ENCODE data around the gene MYLK.

Gene MYLK

DNA sequence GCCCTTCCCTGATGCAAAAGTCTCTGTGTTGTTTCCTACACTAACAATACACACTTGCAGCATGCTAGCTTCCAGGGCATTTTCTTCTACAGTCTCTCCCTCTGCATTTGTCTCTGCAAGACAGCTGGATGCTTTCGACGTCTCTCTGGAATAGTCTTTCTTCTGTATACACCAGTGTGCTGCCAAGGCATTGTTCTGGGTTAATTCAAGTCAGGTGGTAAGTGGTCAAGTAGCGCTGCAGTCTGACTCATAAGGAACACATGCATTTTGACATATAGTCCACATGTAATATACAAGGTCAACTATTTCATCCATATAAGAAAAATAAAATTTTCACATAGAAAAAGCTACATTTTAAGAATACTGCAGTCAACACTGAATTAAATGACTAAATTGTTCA, 92.7 kb downstream of the MYLK start:
- no peak for DNase-seq

DNA sequence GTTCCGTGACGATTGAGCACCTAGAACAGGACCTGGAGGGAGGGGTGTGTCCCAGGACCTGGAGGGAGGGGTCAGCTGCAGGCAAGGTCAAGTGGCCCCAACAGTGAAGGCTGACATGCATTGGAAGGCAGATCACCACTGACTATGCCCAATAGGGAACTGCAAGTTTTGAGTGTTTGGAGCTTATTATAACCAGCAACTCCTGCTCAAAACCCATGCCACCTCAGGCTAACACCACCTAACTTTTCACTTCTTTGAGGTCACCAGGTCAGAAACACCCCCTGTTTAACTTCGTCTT, 93.1 kb downstream of the MYLK start:
- no peak for DNase-seq

DNA sequence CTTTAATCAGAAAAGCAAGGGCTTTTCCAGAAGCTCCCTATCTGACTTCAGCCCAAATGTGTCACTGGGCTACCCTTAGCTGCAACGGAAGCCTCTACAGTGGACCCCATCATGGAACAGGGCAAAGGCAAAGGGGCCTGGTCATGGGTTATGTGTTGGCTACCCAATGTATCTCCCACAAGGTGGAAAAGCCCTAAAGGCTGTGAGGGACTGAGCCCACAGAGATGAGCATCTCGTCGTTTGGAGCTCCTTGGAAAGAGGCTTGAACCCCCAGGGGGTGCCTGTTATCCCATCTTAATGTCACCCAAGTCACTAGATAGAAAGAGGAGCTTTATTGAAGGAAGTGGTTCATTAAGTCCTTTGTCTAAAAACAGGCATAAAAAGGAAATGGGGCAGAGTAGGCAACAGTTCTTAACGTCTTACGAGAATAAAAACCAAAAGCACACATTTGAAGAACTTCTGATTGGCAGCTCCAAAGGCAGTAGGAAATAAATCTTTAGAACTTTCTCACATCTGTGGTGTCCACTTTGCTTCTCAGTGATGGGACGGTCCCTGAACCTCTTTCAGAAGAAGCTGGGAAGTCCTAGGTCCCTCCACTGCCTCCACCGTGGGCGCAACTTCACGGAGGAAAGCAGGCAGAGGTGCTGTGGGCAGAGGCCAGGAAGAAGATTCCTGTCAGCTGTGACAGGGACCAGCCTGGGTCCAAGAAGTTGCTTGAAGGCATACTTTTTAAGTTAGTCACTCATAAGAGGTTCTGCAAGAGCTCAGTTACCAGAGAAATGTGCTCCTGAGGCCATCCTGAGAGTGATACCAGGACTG, 93.7 kb downstream of the MYLK start:
- no peak for DNase-seq

DNA sequence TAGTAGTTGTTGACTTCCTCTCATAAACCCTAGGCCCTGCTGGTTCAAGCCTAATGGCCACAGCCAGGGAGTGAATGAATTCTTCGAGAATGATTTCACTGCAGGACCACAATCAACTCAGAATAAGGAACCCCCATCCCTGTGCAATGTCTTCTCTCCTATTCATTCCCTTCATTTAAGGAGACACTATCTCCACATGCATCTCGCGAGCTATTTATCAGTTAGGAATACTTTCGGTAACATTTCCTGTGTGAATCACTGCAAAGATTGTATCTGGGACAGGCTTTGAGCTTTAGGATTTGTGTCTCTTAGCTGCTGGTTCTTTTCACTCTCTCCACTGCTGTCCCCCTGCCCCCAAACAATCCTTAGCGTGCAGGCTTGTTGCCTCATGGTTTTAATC, 94.4 kb downstream of the MYLK start:
- no peak for DNase-seq

DNA sequence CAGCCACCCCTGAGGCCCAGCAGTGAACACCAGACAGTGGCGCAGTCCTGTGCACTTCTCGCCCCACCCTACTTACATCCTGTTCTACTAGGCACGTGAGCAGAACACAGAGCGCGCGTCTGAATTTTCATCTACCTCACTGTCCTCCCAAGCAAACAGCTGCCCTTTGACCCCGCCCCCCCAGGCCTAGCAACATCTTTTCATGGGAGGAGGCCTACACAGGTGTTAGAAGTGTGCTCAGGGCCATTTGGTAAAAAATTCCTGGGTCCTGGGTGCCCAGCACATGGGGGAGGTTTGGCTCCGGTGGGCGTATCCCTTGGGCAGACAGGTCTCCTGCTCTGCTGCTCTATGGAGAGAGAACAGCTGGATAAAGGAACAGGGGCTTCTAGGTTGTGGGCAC, 95.0 kb downstream of the MYLK start:
- no peak for DNase-seq

DNA sequence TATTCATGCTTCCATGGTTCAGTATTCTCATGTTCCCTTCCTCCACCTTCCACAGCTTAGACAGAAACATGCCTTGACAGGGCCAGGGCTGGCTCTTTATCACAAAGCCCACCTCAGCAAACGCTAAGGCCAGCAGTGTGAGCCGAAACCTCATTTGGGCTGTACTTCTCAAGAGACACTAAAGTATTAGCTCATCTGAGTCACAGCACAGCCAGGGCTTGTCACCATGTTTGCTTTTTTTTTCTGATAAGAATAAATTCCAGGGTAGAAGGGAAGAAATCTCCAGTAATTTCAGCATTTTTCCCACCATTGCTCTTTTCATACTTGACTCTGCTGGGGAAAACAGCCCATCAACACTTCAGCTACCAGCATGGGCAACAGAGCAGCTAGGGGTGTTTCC, 95.4 kb downstream of the MYLK start:
- no peak for DNase-seq

DNA sequence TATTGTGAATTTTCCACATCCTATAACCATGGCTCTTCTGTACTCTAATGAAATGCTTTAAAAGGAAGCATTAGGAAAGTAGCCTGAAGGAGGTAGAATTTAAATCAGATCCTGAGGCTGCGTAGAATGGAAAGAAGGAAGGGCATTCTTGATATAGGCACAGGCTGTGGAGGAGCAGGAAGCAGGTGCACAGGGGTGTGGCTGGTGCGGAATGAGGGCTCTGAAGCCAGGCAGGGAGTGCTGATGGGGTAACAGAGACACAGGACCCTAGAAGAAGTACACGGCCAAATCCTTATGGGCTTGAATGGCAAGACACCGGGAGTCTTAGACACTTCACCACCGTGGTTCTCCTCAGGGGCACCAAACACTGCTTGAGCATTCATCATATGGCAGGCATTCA, 97.0 kb downstream of the MYLK start:
- no peak for DNase-seq

DNA sequence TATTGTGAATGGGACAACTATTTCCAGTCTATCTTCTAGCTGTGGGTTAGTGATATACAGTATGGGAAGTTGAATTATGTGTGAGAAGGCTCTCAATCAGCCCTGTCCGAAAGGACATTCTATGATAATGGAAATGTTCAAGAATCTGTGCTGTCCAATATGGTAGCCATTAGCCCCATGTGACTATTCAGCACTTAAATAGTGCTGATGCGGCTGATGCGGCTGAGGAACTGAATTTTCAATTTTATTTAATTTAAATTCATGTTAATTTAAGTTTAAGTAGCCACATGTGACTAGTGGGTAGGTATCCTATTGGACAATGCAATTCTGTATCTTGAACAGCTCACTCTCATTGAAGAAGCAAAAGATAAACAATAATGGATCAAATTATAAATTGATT, 98.5 kb downstream of the MYLK start:
- no peak for DNase-seq

DNA sequence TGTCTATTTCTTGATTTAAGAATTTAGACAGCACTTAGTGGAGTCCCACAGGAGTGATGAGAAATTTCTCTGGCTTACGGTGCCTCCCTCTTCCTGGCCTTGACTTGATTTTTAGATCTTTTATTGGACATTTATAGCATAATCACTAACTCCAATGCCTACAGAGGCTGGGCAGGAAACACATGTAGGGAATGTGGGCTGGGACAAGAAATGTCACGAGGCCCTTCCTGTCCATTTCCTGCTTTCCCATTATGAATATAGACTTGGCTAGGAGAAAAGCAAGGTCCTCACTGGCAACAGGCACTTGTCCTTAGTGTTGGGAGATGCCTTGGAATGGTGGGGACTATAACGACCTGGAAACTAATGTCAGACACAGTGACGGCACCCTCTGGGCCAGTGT, 100.3 kb downstream of the MYLK start:
- DNase-seq = no peak

DNA sequence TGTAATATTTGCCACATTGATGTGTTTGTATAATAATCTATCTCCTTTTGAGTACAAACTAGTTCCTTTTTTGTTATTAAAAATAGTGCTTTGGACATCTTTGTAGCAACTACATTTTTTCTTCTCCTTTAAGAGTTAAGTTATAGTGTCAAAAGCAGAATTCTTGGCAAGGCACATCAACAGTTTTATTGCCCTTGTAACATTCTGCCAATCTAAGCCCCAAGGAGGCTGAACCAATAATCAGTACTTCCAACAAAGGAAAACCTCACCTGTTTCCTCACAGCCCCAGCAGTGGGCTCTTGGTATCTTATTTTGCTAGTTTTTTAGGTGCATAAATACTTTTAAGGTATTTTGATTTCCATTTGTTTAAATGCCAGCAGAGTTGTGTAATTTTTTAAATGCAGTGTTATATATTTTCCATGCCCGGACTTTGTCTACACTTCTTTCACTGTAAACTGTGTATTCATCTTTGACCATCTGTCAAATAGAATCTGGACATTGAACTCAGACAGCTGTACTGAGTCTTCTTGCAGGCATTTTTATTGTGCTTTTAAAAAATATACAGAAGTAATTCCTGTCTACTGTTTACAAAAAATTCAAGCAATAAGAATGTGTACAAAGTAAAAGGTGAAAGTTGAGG, 101.0 kb downstream of the MYLK start:
- DNase-seq = no peak

DNA sequence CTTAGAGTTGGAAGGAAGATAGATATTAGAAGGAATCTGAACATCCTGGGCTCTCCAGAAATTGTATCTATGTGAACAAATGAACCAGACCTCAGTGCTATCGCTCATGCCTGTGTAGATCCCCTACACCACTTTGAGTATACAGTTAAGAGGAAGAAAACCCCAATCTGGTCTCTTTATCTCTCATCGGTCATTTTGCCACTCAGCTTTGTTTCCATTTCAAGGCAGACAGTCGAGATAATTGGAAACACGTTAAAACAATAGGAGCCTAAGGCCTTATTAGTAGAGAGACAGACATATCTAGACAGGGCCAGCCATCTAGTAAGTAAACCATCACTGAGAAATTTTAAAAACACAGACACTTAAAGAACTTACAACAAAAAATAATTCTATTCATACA, 101.6 kb downstream of the MYLK start:
- DNase-seq = no peak

DNA sequence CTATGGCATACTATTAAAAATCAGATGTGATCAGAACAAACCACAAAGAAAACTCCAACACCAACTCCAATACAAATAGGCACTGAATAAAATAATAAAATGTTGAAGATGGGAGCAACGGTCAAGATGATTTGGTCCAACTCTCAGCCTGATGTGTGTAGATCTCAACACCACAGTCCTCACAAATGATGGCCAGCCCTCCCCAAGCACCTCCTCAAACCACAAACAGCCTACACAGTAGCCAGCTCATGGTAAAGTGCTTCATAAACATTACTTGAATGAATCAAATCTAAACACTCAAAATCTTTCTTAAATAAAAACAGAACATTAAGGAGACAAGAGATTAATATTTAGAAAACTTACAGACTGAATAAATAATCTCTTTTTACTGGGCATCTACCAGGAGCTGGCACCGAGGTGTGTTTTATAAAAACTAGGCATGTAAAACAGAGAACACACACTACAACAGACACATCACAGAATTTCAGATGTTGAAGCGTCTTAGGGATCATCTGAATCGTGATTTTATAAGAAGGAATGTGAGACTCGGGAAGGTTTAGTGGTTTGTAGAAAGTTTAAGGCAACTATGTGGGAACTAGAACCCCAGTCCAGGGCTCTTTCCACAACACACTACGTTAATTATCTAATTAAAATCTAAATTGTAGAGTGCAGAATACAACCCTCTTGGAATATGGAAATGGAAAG, 102.4 kb downstream of the MYLK start:
- no peak for DNase-seq

DNA sequence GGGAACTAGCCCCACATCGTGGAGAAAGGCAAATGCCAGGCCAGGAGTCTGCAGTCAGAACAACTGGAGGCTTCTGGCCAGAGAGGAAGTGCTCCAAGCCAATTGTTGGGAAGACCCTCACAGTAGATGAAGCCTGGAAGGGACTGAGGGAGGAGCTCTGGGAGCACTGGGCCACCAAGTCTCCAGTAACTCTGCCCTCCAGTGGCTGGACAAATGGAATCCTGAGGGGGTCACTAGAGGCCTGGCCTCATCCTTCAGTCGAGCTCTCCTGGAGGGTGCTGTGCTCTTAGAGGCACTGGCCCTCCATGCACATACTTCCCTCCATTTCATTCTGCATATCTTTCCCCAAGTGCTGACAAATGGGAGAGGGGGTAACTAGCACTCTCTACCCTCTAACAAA, 103.0 kb downstream of the MYLK start:
- DNase-seq = no peak

DNA sequence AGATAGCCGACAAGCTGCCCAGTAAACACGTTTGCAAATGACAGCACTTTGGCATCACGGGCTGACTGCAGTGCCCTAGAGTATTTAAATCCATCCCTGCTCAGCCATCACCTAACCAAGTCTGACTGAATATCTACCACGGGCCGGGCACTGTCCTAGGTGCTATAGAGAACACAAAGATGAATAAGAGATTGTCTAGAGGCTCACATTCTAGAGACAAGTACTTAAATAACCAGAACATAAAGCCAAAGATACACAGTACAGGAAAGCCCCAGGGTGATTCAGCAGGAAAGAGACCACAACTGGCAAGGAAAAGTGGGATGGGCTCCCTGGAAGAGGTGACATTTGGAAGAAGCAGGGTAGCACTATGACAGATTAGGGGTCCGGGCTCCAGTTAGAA, 103.5 kb downstream of the MYLK start:
- no peak for DNase-seq

DNA sequence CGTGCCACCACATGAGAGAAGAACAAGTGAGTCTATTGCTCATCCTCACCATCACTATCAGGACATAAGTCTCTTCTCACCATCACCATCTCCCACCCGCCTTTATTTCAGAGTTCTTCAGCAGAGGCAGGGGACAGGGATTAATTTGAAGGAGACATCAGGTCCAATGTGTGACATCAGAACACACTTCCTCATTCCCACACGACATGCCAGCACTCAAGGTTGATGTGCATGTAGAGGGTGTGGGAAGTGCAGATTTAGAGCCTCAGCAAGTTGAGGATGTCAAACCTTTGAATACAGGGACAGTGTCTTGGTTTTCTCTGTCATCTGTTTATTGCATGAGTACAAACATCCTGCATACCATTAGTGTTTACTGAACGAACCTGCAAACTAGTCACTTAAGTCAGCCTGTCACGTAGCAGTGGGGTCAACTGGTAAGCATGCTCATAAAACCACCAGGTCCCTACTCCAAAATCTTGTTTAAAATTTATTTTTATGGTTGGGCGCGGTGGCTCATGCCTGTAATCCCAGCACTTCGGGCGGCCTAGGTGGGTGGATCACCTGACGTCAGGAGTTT, 104.4 kb downstream of the MYLK start:
- no peak for DNase-seq

DNA sequence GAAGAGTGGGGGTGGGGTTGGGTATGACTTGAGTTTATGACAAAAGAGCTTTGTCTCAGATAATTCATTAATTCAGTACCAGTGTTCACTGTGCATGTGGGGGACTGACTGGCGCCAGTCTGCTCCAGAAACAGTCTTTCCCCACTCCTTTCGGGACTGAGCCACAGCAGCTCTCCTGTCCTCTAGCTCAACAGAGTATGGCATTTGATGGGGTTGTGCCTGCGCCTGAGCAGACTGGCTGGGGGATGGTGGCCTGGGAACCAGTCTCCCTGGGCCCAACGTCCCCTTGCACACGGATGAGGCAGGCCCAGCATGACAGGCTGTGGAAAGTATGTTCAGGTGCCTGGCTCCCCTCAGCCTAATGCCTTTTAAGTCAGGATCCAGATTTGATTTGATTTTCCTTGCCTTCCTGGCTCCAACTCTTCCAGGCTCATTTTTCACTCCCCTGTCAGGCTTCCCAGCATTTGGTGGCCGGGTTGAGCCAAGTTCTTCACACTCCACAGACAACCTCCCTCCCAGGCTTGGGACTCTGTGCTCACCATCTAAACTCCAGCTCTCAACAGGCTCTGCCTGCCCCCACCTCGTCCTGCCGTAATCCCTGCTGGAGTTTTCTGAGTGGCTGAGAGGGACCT, 105.0 kb downstream of the MYLK start:
- DNase-seq = no peak

DNA sequence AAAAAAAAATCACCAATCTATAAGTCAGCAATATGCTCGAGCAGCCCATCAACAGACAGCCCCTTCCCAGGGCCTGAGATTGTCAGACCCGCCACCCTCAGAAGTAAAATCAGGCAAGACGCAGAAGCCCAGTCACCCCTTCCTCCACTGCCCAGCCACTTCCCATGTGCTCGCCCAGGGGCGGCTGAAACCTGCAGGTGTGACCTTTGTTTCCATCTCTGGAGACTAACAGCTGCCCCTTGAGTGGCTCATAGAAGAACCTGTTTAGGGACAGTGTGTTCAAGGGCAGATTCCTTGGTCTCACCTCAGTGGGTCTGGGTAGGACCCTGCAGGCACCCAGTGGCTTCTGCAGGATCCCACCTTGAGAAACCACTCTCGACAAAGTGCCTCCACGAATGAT, 105.6 kb downstream of the MYLK start:
- no peak for DNase-seq

DNA sequence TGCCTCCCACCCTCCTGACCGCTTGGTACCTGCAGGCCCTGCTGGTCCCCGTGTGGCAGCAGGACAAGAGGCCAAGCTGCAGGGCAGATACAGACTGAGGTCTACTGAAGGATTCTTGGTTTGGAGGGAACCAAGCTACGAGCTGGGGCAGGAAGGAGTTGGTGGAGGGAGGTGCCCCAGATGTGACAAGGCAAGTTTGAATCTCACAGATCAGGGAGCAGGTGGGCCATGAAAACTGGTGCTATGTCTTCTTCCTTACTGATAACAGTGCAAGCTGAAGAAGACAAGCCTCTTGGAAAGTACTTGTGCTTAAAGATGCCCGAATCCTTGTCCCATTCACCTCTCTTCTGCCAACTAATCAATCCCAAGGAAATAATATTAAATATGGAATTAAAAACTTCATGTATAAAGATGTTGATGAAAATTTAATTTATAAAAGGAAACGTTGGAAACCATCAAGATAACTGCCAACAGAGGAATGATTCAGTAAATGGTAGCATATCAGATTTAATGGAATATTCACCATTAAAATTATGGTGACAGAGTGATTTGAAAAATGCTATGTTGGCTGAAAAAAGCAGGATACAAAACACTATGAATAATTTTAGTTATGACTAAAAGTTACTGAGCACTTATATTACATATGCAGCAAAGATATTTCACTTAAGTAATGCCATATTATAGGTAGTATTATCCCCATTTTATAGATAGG, 107.9 kb downstream of the MYLK start:
- no peak for DNase-seq

DNA sequence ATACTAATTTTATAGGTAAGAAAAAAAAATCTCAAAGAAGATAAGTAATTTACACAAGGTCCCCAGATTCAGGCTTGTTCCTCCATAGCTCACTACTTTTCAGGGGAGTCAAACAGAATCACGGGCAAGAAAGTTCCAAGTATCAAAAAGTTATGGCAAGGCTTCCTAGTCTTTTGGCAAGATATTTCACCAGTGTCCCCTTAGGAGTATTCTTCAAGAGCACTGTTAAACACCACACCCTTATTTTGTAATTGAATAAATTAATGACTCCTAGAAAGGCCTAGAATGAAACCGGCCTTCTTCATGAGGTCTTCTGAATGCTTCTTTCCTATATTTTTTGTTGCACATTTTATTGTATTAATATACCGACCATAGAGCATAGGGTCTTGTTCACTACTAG, 109.7 kb downstream of the MYLK start:
- DNase-seq = no peak

DNA sequence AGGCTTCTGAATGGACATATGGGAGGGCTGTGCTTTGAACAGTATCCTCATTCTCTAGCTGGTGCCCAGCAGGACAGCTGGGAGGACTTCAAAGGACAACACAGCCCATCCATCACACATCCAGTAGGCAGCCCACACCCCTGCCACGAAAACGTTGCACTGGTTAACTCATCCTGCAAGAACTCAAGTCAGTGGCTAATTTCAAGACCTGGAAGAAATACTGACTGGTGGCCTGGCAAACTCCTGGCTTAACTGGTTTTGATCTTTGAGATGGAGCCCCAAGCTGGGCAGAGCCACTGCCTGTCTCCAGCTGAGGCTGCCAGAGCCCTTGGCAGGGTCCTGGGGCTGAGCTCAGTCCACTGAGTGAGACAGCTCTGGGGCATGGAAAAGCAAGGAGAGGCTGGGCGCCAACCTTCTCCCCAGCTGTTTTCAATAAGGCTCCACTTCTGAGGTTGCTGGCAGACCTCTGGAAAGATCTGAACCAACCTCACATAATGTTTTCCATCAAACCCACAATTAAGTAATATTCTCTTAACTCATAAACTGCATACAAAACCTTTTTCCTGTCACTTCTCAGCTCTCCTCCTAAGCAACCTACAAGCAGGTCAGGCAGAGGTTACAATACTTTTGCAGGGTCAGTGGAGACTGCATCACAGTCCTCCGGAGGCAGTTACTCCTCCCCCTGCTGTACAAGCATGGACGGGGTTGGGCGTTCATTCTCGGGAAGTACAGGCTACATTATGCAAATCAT, 110.3 kb downstream of the MYLK start:
- DNase-seq = no peak

DNA sequence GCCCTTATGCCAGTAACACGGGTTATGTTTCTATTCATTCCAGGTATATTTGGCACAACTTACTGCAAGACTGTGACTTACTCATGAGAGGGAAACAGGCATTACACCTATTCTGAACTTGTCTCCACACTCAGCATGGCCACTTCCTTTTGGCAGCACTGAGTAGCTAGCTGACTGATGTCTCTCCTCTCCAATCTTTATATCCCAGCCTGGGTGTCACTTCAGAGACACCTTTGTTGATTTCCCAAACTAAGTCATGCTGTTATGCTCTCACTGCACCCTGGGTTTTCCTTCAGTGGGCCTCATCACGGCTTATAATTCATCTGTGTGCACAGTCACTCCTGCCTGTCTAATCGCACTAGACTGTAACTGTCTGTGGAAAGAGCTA, 114.8 kb downstream of the MYLK start:
- no peak for DNase-seq

Measured in NCI-H1105 treated with DMSO at 0.1 percent for 48 hours (cell line).